Gastrocnemius medialis (tissue), 4 donors: ENCODE results near the gene WFIKKN1. TPM values are rescaled to one million over a fixed set of nuclear protein-coding genes. Genes with fewer than 3 reads are reported as not detected.

Source experiments
- ATAC-seq, 2 donors: fragments of 150-250 bp; one replicate each; pipeline ENCODE4 v1.9.1; 2016
- DNase-seq, 2 donors: peaks; one replicate each; pipeline ENCODE4 v3.0.0-alpha.2; 2019
- H3K27ac ChIP-seq, 4 donors: fragments of 200-600 bp; sonication (generic); 1 replicate in 1 of 4; 2 replicates in 3 of 4; pipeline ENCODE4 v1.5.1; 2016 to 2018; ENCODE audit warnings: mild to moderate bottlenecking in 2 of 4, moderate library complexity in 1 of 4
- H3K27me3 ChIP-seq, 3 donors: fragments of 200-600 bp; sonication (generic) in 2 of 3; 1 replicate in 1 of 3; 2 replicates in 2 of 3; pipeline versions ENCODE4 v1.5.1 to v1.6.0; 2016 to 2019; ENCODE audit warnings: mild to moderate bottlenecking in 1 of 3, moderate library complexity in 1 of 3
- H3K36me3 ChIP-seq, 2 donors: fragments of 200-600 bp; sonication (generic) in 1 of 2; one replicate each; pipeline ENCODE4 v1.5.1; 2017 to 2018
- H3K4me1 ChIP-seq, 2 donors: fragments of 200-600 bp; sonication (generic) in 1 of 2; one replicate each; pipeline ENCODE4 v1.5.1; 2016 to 2017; ENCODE audit warnings: mild to moderate bottlenecking in 2 of 2
- H3K4me3 ChIP-seq, 4 donors: fragments of 200-600 bp; sonication (generic) in 3 of 4; 1 replicate in 1 of 4; 2 replicates in 3 of 4; pipeline ENCODE4 v1.5.1; 2016 to 2019; ENCODE audit warnings: mild to moderate bottlenecking in 2 of 4
- H3K9me3 ChIP-seq, 3 donors: fragments of 200-600 bp; sonication (generic) in 2 of 3; 1 replicate in 1 of 3; 2 replicates in 2 of 3; pipeline ENCODE4 v1.5.1; 2016 to 2019
- CTCF ChIP-seq, 5 experiments: fragments of 450-650 bp in 3 of 5; fragments of 200-600 bp in 2 of 5; sonication (generic) in 2 of 5; IDR thresholded peaks in 4 of 5; conservative IDR thresholded peaks in 1 of 5; 1 replicate in 4 of 5; 2 replicates in 1 of 5; pipeline ENCODE4 v1.5.1; 2016 to 2019; ENCODE audit warnings: antibody characterized with exemption in 5 of 5, mild to moderate bottlenecking in 3 of 5, moderate library complexity in 3 of 5
- POLR2A ChIP-seq, 2 donors: fragments of 450-650 bp; IDR thresholded peaks; one replicate each; pipeline ENCODE4 v1.6.1; 2017; ENCODE audit warnings: antibody characterized with exemption in 2 of 2, mild to moderate bottlenecking in 2 of 2, moderate library complexity in 2 of 2
- in situ Hi-C, 4 donors: fragments of 200-750 bp; cut with MboI; loops; one replicate each; pipeline versions ENCODE4 v1.15.0 to v1.8.0; 2017; ENCODE audit warnings: low sequenced_read_pairs in 4 of 4
- intact Hi-C: fragments of 100-400 bp; cut with DNase I; formaldehyde crosslinking; loops from one replicate; pipeline ENCODE4 v1.15.1; 2023; ENCODE audit warnings: low total_unique reads
- total RNA-seq, 4 donors: library from RNA; depleted of rRNA; stranded (reverse); fragments of >200 nt; gene quantifications; one replicate each; pipeline versions ENCODE4 v1.1.0 to v1.2.3, GENCODE V29; 2016

WFIKKN1 gene
- total RNA-seq, 4 donors from 2014 or later, result 0.12 to 3.2 (median 1.3) TPM

DNA sequence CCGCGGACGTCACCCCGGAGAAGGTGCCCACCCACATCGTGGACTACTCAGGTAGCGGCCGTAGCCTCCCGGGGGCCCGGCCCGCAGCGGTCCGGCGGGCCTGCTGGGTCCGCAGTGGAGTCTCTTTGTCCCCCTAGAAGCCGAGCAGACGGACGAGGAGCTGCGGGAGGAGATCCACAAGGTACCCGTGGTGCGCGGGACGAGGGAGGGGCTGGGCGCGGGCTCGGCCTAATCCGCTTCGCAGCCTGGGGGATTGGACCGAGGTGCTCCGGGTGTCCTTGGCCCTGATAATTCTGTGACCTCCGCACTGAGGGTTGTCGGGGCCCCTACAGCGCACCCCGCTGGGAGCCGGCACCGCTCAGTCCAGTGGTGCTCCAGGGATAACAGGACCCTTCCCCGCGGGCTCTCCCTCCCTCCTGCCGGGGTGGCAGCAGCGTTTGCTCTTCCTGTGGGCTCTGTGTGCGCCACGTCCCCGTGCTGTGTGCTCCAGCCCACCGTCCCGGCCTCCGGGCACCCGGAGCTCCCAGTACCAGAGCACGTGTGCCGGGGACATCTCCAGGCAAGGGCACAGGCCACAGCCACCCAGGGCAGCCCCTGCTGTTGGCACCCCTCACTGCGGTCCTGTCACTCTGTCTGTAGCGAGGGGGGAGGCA is 37.9 kb downstream of the WFIKKN1 start:
- Histone ChIP-seq H3K27me3 (no peaks in the 10 kb centered on the region), H3K4me3 (peak overlapping the region; percentile 78 to 98 (median 92)), H3K9me3 (no peaks in the 10 kb centered on the region), H3K4me1 (peaks cover 7 to 18% of the 10 kb centered on the region in 2 donors), H3K27ac (peak overlapping the region; percentile 79 to 97 (median 92)), H3K36me3 (peaks cover 0 to 44% of the 10 kb centered on the region in 2 donors)
- TF ChIP-seq POLR2A (IDR thresholded peaks at IDR 0.05), result no peak
- TF ChIP-seq CTCF (IDR thresholded peaks at IDR 0.05 in 4 of 5, conservative IDR thresholded peaks at IDR 0.05 in 1 of 5), result no peak
- in situ Hi-C loops (no loop called here), intact Hi-C loops (no loop called here)
- DNase-seq (no peak), ATAC-seq (peak; percentile 17 to 18)

- H3K4me3 ChIP-seq, result no peak overlapping the region
- no peaks in the 10 kb centered on the region for H3K9me3 ChIP-seq
- DNase-seq (no peak), ATAC-seq (no peak)
- in situ Hi-C loops, result no loop called here
- H3K4me1 ChIP-seq, result peaks cover 7 to 18% of the 10 kb centered on the region in 2 donors
- no peak for TF ChIP-seq POLR2A (IDR thresholded peaks at IDR 0.05)
- TF ChIP-seq CTCF (IDR thresholded peaks at IDR 0.05 in 4 of 5, conservative IDR thresholded peaks at IDR 0.05 in 1 of 5), result no peak
- intact Hi-C loops, result no loop called here
- peaks cover 0 to 46% of the 10 kb centered on the region in 2 donors for H3K36me3 ChIP-seq
- no peaks in the 10 kb centered on the region for H3K27me3 ChIP-seq
- H3K27ac ChIP-seq, result no peak overlapping the region
Observed at GRCh38 chr16:669666-670065, 38.9 kb downstream of the WFIKKN1 start.

GRCh38 chr16:670485-671352 is 39.9 kb downstream of the WFIKKN1 start:
- H3K4me1 ChIP-seq, result peaks cover 7 to 18% of the 10 kb centered on the region in 2 donors
- in situ Hi-C loops, result no loop called here
- H3K9me3 ChIP-seq, result no peaks in the 10 kb centered on the region
- no peak for ATAC-seq
- peaks cover 0 to 46% of the 10 kb centered on the region in 2 donors for H3K36me3 ChIP-seq
- H3K27me3 ChIP-seq, result no peaks in the 10 kb centered on the region
- TF ChIP-seq POLR2A (IDR thresholded peaks at IDR 0.05), result no peak
- no peak for TF ChIP-seq CTCF (IDR thresholded peaks at IDR 0.05 in 4 of 5, conservative IDR thresholded peaks at IDR 0.05 in 1 of 5)
- intact Hi-C loops, result no loop called here
- H3K27ac ChIP-seq, result no peak overlapping the region
- H3K4me3 ChIP-seq, result no peak overlapping the region
- DNase-seq, result no peak

GRCh38 chr16:671353-672131 is 40.8 kb downstream of the WFIKKN1 start:
- in situ Hi-C loops, result no loop called here
- Histone ChIP-seq H3K36me3 (peaks cover 0 to 46% of the 10 kb centered on the region in 2 donors), H3K27ac (no peak overlapping the region), H3K9me3 (no peaks in the 10 kb centered on the region), H3K4me1 (peaks cover 7 to 18% of the 10 kb centered on the region in 2 donors), H3K27me3 (no peaks in the 10 kb centered on the region), H3K4me3 (no peak overlapping the region)
- DNase-seq, result no peak
- TF ChIP-seq CTCF (IDR thresholded peaks at IDR 0.05 in 4 of 5, conservative IDR thresholded peaks at IDR 0.05 in 1 of 5) (no peak), POLR2A (IDR thresholded peaks at IDR 0.05) (no peak)
- no peak for ATAC-seq
- intact Hi-C loops, result no loop called here
